Glutamatergic neuron (in vitro differentiated cells): Measurements from ENCODE around the gene WNT7B. TPM values are rescaled to one million over a fixed set of nuclear protein-coding genes. Genes with fewer than 3 reads are reported as not detected.

Experiments used
- DNase-seq: peaks from one replicate; pipeline ENCODE4 v3.0.0; 2022
- H3K27ac Mint-ChIP-seq: one replicate; pipeline ENCODE4 v1.8.0; 2020; ENCODE audit warnings: mild to moderate bottlenecking, mixed read lengths, inconsistent platforms; ENCODE audit not compliant: unreplicated experiment
- H3K27me3 Mint-ChIP-seq: one replicate; pipeline ENCODE4 v1.8.0; 2020; ENCODE audit warnings: mild to moderate bottlenecking, moderate library complexity, mixed read lengths, inconsistent platforms; ENCODE audit not compliant: unreplicated experiment
- H3K36me3 Mint-ChIP-seq: one replicate; pipeline ENCODE4 v1.8.0; 2020; ENCODE audit warnings: mild to moderate bottlenecking, mixed read lengths, inconsistent platforms; ENCODE audit not compliant: unreplicated experiment
- H3K4me1 Mint-ChIP-seq: one replicate; pipeline ENCODE4 v1.8.0; 2020; ENCODE audit warnings: mild to moderate bottlenecking, low read depth, mixed read lengths, inconsistent platforms; ENCODE audit not compliant: unreplicated experiment
- H3K4me3 Mint-ChIP-seq: one replicate; pipeline ENCODE4 v1.8.0; 2020; ENCODE audit warnings: mild to moderate bottlenecking, mixed read lengths, inconsistent platforms; ENCODE audit not compliant: unreplicated experiment
- H3K9me3 Mint-ChIP-seq: one replicate; pipeline ENCODE4 v1.8.0; 2020; ENCODE audit warnings: mild to moderate bottlenecking, moderate library complexity, mixed read lengths, inconsistent platforms; ENCODE audit not compliant: unreplicated experiment
- total RNA-seq: library from RNA; stranded (reverse); fragmentation: NEBNext Ultra II Directional; extraction: Animal tissue kit (Norgen Biotek cat#: 25700); gene quantifications from one replicate; pipeline ENCODE4 v1.2.1, GENCODE V29; 2021; ENCODE audit not compliant: unreplicated experiment
- TF ChIP-seq, protein P1 (sequence below): fragments of 200-600 bp; sonication (generic); IDR thresholded peaks from one replicate; pipeline ENCODE4 v1.5.0; 2021; ENCODE audit not compliant: partially characterized antibody, unreplicated experiment

The WNT7B gene
- total RNA-seq, 1 donor from 2014 or later = 0.37 TPM

DNA sequence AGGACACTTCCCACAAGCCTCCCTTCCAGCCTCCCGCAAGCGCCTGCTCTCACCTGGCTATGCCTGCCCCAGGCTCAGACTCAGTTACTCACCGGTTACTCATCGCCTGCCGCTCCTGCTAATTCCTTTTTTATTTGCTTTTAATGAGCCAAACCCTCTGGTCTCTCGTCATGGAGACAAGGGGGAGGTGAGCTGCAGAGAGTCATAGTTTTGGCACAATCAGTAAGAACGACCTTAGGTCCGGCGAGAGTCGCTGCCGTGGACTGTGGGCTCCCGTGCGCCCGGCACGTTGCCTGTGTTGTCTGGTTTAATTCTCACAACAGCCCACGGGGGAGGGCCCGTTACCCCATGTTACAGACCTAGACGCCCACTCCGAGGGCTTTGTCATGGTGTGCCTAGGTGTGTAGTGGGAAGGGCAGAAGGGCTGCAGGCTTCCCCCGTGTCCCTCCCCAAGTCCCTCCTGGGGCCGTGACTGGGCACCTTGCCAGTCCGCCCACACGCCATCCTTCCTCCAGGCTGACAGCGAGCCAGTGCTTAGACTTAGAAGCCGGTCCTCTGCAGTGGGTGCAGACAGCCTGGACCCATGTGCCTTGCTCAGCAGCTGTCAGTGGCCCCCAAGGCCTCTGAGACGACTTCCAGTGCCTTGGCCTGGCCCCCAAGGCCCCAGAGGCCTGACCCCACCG is 42.2 kb downstream of the WNT7B start:
- DNase-seq = no peak
- H3K9me3 Mint-ChIP-seq = peaks cover 2% of the 10 kb centered on the region
- H3K4me3 Mint-ChIP-seq = no peak overlapping the region
- H3K27ac Mint-ChIP-seq = no peak overlapping the region
- no peaks in the 10 kb centered on the region for H3K36me3 Mint-ChIP-seq
- H3K27me3 Mint-ChIP-seq = peaks cover 2% of the 10 kb centered on the region
- H3K4me1 Mint-ChIP-seq = no peaks in the 10 kb centered on the region
- TF ChIP-seq, protein P1, sequence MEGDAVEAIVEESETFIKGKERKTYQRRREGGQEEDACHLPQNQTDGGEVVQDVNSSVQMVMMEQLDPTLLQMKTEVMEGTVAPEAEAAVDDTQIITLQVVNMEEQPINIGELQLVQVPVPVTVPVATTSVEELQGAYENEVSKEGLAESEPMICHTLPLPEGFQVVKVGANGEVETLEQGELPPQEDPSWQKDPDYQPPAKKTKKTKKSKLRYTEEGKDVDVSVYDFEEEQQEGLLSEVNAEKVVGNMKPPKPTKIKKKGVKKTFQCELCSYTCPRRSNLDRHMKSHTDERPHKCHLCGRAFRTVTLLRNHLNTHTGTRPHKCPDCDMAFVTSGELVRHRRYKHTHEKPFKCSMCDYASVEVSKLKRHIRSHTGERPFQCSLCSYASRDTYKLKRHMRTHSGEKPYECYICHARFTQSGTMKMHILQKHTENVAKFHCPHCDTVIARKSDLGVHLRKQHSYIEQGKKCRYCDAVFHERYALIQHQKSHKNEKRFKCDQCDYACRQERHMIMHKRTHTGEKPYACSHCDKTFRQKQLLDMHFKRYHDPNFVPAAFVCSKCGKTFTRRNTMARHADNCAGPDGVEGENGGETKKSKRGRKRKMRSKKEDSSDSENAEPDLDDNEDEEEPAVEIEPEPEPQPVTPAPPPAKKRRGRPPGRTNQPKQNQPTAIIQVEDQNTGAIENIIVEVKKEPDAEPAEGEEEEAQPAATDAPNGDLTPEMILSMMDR = no peak

DNA sequence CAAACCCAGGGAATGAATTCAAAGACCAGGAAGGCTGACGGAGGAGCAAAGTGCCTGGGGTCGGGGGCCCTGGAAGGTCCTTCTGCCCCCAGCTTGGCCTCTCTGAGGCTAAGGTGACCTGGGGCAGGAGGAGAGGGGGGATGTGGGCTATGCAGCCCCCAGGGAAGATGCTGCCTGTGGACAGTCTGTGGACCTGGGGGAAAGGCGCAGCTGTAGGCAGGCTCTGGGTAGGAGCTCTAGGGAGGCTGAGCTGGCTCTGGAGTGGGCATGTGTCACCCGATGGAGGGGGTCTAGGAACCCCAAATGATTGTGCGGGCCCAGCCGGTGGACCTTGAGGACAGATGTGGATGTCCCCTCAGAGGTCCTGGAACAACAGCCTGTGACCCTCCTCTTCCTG is 42.8 kb downstream of the WNT7B start:
- Mint-ChIP-seq H3K4me3 (no peak overlapping the region), H3K27ac (no peak overlapping the region), H3K9me3 (peaks cover 6% of the 10 kb centered on the region), H3K36me3 (no peaks in the 10 kb centered on the region), H3K27me3 (peaks cover 3% of the 10 kb centered on the region), H3K4me1 (no peaks in the 10 kb centered on the region)
- TF ChIP-seq, protein P1 = no peak
- no peak for DNase-seq

DNA sequence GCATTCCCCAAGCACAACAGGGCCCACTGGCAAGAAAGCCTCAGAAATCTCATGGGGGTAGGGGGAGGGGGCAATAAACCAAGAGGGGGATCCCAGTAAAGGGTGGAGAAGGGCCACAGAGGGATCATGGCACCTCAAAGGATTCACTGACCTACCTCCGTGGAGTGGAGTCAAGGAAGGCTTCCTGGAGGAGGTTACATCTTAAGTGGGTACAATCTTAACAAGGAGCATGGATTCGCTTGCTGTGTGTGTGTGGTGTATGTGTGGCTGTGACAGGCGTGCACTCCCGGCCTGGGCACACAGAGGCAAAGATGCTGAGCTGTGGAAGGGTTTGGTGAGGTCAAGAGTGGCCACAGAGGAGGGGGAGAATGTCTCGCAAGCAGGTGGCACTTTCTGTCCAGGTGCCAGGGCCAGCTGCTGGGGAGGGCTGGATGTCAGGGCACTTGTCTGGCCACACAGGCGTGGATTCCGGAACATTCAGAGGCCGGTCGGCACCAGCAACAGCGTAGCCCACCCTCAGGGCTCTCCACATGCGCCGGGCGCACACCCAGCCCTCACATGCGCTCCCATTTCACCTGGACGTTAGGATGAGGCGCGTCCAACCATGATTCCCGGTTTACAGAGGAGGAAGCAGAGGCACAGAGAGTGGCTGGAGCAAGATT is 43.3 kb downstream of the WNT7B start:
- H3K36me3 Mint-ChIP-seq = no peaks in the 10 kb centered on the region
- H3K4me1 Mint-ChIP-seq = no peaks in the 10 kb centered on the region
- DNase-seq = no peak
- no peak overlapping the region for H3K4me3 Mint-ChIP-seq
- TF ChIP-seq, protein P1 = no peak
- peaks cover 7% of the 10 kb centered on the region for H3K27me3 Mint-ChIP-seq
- no peak overlapping the region for H3K27ac Mint-ChIP-seq
- H3K9me3 Mint-ChIP-seq = peaks cover 7% of the 10 kb centered on the region

DNA sequence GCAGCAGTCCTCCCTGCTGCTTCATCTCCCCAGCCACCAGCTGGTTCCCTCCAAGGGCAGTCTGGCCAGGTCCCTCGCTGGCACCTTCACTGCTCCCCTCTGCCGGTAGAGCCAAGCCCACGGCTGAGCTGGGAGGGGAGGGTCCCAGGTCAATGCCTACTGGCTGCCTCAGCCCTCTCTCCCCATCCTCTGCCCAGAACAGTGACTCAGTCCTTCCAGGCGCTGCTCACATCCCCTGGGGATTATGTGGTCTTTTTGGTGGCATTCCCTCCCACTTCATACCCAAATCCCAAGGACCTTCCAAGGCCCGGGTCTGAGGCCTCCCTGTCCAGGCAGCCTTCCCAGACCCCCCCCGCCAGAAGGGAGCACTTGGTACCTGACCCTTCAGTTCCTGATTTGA is 44.9 kb downstream of the WNT7B start:
- H3K9me3 Mint-ChIP-seq = peaks cover 7% of the 10 kb centered on the region
- peaks cover 10% of the 10 kb centered on the region for H3K27me3 Mint-ChIP-seq
- TF ChIP-seq, protein P1 = no peak
- H3K4me3 Mint-ChIP-seq = no peak overlapping the region
- no peaks in the 10 kb centered on the region for H3K36me3 Mint-ChIP-seq
- no peaks in the 10 kb centered on the region for H3K4me1 Mint-ChIP-seq
- H3K27ac Mint-ChIP-seq = no peak overlapping the region
- no peak for DNase-seq

DNA sequence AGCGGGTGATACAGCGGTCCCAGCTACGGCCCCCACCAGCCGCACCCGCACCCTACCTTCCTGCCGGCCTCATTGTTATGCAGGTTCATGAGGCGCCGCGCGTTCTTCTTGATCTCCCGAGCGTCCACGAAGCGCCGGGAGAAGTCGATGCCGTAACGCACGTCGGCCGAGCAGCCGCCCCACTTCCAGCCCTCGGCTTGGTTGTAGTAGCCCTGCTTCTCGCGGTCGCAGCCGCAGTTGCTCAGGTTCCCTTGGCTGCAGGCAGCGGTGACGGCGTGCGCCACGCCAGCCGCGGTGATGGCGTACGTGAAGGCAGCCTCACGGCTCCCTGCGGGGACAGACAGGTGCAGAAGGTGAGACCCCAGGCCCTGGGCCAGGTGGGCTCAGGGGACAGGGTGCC is 45.9 kb downstream of the WNT7B start:
- peaks cover 7% of the 10 kb centered on the region for H3K9me3 Mint-ChIP-seq
- H3K36me3 Mint-ChIP-seq = no peaks in the 10 kb centered on the region
- TF ChIP-seq, protein P1 = no peak
- no peak overlapping the region for H3K4me3 Mint-ChIP-seq
- H3K4me1 Mint-ChIP-seq = no peaks in the 10 kb centered on the region
- H3K27me3 Mint-ChIP-seq = peaks cover 10% of the 10 kb centered on the region
- no peak for DNase-seq
- no peak overlapping the region for H3K27ac Mint-ChIP-seq
